SIG-M5 treated with dmso at 0.1 percent for 504 hours (cell line): ENCODE measurements around the gene CEP164.

ENCODE experiments used
- DNase-seq: peaks from one replicate; lab custom pipeline; 2025; ENCODE audit not compliant: unreplicated experiment; lab: John Stamatoyannopoulos, UW

The CEP164 gene

DNA sequence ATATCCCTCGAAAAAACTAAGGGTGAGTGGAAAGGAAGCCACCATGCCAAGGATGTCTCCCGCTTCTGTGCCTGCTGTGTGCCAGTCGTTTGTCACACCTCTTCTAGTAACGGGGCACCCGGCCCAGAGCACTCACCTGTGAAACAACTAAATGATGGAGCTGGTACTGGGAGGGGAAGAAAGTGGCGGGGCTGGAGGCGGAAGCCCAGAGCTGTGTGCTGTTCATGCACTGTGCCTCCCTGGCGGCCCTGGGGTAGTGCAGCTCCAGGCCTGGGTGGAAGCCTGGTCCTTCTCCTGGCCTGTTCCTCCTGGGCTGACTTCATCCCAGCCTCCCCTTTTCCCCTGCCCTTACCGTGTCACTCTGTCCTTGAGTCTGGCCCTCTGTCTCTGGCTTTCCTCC, 130.2 kb downstream of the CEP164 start:
- DNase-seq, result no peak

DNA sequence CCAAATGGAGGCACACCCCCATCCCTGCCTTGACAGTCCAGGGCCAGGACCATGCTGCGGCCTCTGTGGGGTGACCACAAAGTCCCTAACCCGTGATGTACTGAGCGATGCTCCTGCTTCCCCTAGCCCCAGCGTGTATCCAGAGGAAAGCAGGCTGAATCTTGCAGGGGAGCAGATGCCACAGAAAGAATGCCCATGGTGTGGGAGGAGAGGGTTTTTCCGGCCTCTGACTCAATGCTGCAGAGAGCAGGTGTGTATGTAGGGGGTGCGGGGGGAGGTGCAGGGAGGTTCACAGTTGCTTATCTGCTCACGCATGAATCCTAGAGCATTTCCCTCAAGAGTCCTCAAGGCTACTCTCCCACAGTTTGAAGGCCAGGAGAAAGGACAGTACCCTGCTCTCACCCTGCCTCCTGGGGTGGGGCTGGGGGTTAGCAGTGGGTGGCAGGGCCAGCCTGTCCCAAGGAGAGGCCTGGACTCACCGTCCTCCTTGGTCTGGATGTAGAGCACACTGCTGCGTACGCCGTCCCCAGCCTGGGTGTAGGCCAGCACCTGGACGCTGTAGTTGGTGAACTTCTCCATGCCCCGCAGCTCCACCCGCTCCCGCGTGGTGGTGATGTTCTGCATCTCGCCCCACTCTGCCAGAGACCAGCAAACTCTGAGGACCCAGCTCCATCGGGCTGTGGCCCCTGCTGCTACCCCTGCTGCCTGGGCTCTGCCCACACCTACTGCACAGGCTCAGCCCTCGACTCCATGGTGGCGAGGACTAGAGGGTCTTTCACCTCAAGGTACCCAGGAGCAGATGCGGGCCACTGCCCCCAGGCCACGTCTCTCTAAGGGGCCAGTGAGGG, 130.8 kb downstream of the CEP164 start:
- no peak for DNase-seq

DNA sequence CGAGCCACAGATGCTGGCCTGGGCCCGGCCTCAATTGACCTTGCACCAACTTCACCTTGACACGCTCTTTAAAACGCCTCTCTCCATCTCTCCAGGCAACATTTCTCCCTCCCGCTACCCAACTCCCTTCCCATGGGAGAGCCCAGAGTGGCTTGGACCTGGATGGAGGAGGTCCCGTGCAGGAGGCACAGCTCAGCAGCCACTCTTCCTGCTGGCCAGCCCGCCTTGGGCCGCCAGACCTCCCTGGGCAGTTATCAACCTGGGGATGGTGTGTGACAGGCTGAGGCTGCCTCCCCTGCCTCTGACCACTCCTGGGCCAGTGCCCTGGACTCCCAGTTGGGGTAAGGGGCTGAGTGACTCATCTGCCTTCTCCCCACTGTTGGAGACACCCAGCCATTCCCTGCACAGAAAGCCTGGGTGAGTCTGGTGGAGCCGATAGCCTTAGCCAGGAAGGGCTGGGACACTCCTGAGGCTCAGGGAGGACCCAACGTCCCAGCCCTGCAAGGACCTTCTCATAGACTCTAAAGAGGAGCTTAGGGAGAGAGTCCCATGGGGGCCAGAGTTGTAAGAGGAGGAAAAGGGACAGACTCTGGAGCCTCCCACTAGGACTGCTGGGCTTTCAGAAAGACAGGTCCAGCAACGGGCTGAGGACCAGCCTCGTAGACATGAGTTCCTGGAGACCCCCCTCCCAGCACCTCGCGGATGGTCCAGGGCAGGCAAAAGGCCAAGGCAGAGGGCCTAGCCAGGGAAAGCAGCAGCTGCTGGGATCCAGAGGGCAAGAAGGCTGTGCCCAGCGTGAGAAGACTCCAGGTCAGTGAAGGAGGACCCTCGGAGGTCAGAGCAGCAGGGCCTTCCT, 131.7 kb downstream of the CEP164 start:
- no peak for DNase-seq

DNA sequence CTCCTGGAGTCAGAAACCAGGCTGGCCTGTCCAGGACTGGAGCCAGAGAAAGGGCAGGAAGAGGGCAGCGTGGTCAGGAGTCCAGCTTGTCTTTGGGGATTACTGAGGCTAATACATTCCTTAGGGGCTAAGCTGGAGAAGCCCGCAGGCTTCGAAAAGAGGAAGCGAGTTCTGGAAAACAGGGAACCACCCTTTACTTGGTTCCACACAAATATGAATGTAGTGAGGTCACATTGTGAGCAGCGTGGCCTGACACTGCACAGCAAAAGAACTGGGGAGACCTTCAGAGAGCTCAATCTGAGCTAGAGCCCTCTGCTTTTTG, 132.3 kb downstream of the CEP164 start:
- peak; percentile 39 for DNase-seq

DNA sequence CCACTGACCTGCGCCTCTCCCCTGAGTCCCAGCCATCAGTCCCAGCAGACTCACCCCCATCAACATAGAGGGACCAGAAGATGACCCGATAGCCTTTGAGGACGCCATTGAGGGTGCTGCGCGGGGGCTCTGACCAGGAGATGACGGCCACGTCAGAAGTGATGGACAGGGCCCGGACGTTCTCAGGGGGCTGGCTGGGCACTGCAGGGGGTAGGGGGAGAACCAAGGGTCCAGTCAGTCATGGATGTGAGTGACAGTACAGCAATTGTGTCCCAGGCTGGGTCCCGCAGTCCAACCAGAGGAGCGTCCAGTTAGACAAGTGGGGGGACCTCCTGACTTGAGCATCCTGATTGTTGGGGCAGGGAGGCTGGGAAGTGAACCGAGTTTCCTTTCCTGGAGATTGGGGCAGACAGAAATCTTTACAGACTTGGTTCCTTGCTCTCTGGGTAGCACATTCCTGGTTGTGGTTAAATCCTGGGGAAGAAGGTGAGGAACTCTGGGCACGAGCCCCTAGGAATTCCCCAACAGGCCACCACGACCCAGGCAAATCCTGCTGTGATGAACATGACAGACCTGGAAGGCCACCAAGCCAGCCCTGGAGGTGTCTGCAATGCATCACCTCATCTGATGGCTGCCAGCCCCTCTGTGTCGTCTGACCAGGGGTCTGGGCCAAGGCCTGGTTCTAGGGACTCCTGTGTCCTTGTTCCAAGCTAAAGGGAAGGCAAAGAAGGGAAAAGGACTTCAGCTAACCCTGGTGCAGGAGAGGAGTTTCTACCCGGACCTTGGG, 133.9 kb downstream of the CEP164 start:
- no peak for DNase-seq

DNA sequence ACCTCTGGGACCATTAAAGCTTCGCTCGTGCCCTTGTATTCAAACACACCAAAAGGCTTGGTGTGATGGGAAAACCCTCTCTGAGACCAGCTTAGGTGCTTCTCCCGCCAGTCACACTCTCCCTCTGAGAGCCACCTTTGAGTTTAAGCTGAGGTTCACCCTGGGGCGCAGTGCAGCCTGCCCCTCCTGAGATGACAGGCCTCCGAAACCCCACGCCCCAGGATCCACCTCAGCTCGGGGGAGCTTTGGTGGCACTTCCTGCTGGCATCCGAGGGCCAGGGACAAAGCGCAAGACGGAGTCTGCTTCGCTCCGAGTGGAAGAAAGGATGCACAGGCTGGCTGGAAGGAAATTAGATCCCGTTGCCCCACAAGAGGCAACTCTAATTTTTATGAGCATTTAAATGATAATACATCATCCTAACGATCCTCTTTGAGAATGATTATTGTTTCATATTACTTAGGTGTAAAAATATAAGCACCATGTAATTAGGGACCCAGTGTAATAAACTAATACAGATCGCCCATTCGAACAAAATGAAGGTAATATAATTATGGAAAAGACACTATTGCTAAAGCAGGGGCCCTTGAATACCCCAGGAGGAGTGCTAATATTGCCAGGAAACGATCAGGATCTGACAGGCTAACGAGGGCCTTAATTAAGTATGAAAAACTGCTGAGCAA, 134.7 kb downstream of the CEP164 start:
- no peak for DNase-seq

DNA sequence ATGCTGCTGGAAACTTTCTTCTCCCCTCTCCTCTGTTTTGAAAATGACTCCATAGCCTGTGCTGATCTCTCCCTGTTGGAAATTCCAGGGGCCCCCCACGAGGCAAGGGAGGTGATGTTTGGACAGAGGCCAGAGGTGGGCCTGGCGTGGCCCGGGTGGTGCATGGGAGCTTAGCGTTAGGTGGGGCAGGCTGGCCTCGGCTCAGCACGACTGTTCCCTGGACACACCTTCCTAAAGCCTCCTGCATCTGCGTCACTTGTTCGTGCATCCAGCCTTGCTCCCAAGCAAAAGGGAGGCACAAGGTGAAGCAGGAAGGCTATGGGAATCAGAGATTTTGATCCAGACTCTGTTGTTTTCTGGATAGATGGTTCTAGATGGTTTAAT, 135.2 kb downstream of the CEP164 start:
- no peak for DNase-seq
